GM04503 (cell line): ENCODE data around the gene SETD6.
"Not testable (repeated sequence)": the region's sequence is repeated elsewhere in the genome, so short reads cannot be mapped to it uniquely, and the experiment has no call there.

ENCODE experiments used
- DNase-seq: peaks from one replicate; pipeline ENCODE4 v3.0.0-alpha.2; 2012; ENCODE audit warnings: low read depth

SETD6 gene

GRCh38 chr16:58542291-58542690, 27.0 kb downstream of the SETD6 start:
- no peak for DNase-seq

GRCh38 chr16:58543685-58544084, 28.4 kb downstream of the SETD6 start:
- no peak for DNase-seq

- no peak for DNase-seq
Observed at GRCh38 chr16:58548378-58548777, 33.1 kb downstream of the SETD6 start.

- DNase-seq: no peak
Observed at GRCh38 chr16:58551496-58551895, 36.2 kb downstream of the SETD6 start.

GRCh38 chr16:58556678-58557077, 41.4 kb downstream of the SETD6 start:
- no peak for DNase-seq

- DNase-seq: peak; percentile 31
Observed at GRCh38 chr16:58563235-58563634, 47.9 kb downstream of the SETD6 start.

GRCh38 chr16:58563775-58564174, 48.5 kb downstream of the SETD6 start:
- no peak for DNase-seq

GRCh38 chr16:58565697-58566096, 50.4 kb downstream of the SETD6 start:
- not testable (repeated sequence) for DNase-seq
